KOPT-K1 (cell line): ENCODE results near the gene CSKMT.

Experiments
- H3K27ac ChIP-seq: fragments of 200-600 bp; sonication (generic); 2 replicates; pipeline ENCODE4 v1.5.1; 2016; ENCODE audit warnings: antibody characterized with exemption, mild to moderate bottlenecking, low read depth, low read length; ENCODE audit not compliant: poor library complexity, severe bottlenecking
- H3K36me3 ChIP-seq: fragments of 200-600 bp; sonication (generic); 2 replicates; pipeline ENCODE4 v1.5.1; 2017; ENCODE audit warnings: antibody characterized with exemption, mild to moderate bottlenecking, low read length, moderate library complexity; ENCODE audit not compliant: insufficient read depth
- H3K9me3 ChIP-seq: fragments of 200-600 bp; sonication (generic); 2 replicates; pipeline ENCODE4 v1.5.1; 2017; ENCODE audit warnings: antibody characterized with exemption, low read length, mild to moderate bottlenecking; ENCODE audit not compliant: insufficient read depth, poor library complexity, severe bottlenecking

Gene CSKMT

DNA sequence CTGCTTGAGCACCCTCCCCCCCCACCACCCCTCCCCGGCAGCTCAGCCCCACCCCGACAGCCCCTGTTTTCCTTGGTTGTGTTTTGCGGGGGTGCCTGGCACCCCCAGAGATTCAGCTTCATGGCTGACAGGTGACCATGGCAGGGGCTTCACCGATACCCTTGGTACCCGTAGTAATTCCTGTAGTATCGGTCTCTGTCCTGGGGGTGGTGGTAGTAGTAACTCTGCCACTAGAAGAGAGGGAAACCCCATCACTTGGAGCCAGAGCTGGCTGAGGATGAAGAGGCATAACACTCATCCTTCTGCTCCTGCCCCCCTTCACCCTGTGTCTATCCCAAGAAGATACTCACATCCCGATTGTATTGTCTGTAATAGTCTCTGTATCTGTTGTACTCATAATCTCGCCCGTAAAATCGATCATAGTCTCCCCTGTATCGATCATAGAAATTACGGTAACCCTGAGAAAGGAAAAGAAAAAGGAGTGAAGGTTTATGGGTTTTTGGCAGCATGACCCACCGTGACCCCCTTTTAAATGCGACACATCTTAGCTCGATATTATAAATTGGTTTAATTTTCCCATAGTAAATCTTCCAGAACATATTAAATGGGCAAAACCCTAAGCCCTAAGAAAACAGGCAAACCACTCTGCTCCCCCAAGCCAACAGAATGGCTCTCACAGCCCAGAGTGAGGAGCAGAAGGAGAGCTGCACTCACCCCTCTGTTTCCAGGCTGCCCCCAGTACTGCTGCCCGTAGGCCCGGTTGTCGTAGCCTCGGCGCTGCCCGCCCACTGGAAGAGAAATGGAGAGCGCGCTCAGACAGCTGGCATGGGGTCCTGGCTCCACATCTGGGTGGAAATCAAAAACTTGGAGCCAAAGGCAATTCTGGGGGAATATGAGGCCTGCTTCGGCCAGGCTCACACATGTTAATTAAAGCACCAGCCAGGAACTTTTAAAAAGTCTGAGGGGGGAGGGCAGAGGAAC is 50.3 kb downstream of the CSKMT start:
- H3K36me3 ChIP-seq: peaks cover 99% of the 10 kb centered on the region
- H3K9me3 ChIP-seq: no peaks in the 10 kb centered on the region
- H3K27ac ChIP-seq: no peak overlapping the region

DNA sequence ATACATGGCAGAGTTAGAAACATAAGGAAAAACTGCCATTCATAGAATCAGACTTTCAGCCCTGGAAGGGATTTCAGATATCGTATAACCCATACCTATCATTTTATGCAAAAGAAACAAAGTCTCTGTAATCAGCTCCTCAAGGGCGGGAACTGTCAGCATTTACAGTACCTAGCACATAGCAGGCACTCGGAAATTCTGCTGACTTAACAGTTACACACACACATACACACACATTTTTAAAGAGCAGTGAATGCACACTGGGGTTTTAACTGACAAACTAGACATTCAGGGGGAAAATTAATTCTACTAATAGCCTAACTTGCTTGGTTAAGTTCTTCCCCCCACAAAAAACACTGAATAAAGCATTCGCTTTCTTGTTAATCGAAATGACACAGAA is 51.1 kb downstream of the CSKMT start:
- Histone ChIP-seq H3K9me3 (no peaks in the 10 kb centered on the region), H3K36me3 (peaks cover 99% of the 10 kb centered on the region), H3K27ac (no peak overlapping the region)

DNA sequence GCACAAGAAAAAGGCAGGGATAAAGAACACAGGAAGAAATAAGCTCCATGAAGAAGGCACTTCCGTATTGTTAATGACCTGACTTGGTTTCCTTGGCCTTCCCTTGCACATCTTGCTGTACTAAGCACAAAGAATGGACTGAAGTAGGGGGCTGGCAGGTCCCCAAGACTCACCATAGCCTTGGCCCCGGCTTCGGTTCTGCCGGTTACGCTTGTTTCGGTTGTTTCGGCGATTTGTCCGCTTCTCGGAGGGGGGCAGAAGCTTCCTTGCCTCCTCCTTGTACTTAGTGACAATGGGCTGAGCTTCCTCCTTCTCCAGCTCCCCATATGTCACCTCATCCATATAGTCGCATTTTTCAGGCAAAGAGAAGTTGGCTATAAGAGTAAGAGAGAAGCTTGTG is 51.7 kb downstream of the CSKMT start:
- H3K36me3 ChIP-seq: peaks cover 99% of the 10 kb centered on the region
- no peak overlapping the region for H3K27ac ChIP-seq
- no peaks in the 10 kb centered on the region for H3K9me3 ChIP-seq
